Endothelial cell of umbilical vein (primary cell): ENCODE measurements around the gene TNRC6C. TPM values are rescaled to one million over a fixed set of nuclear protein-coding genes. Genes with fewer than 3 reads are reported as not detected.

Experiments
- BruUV-seq: library from RNA; stranded (reverse); fragments of 400-500 nt; replicated peaks from 2 replicates; lab custom pipeline; 2021; lab: Mats Ljungman, UMichigan
- CTCF ChIA-PET: fragments of 300-600, 350-600 bp; sonication (Branson Sonifier 250); formaldehyde crosslinking; loops from one replicate; lab custom pipeline; 2021; ENCODE audit warnings: antibody characterized with exemption, inconsistent platforms; lab: Charles Lee
- POLR2A ChIA-PET: fragments of 300-600, 350-600 bp; sonication (Branson Sonifier 250); formaldehyde crosslinking; loops from one replicate; lab custom pipeline; 2021; ENCODE audit warnings: antibody characterized with exemption, inconsistent platforms; lab: Charles Lee
- DNase-seq: peaks from one replicate; pipeline ENCODE4 v3.0.0-alpha.2; 2011; ENCODE audit warnings: low read depth, low spot score
- FAIRE-seq: peaks from 2 replicates; lab custom pipeline; 2011; peaks lifted over from hg19 to GRCh38; lab: Jason Lieb, UNC
- H2AFZ ChIP-seq: 2 replicates; pipeline ENCODE4 v1.6.0; 2012; ENCODE audit warnings: low read depth, low read length, control low read depth, inconsistent platforms
- H3K27ac ChIP-seq: 2 replicates; pipeline ENCODE4 v1.5.1; 2011; ENCODE audit warnings: low read depth, mild to moderate bottlenecking, control low read depth, low read length, moderate library complexity; ENCODE audit not compliant: insufficient read depth
- H3K27me3 ChIP-seq, 2 experiments: 2 replicates each; pipeline versions ENCODE4 v1.6.0 to v1.6.1; 2011; ENCODE audit warnings: low read length in 2 of 2, mixed read lengths in 1 of 2; ENCODE audit not compliant: control insufficient read depth in 2 of 2, insufficient read depth in 2 of 2
- H3K36me3 ChIP-seq, 2 experiments: 2 replicates in 1 of 2; 3 replicates in 1 of 2; pipeline ENCODE4 v1.5.1; 2011; ENCODE audit warnings: low read length in 2 of 2, mild to moderate bottlenecking in 1 of 2, moderate library complexity in 1 of 2; ENCODE audit not compliant: control insufficient read depth in 2 of 2, insufficient read depth in 2 of 2; ENCODE audit errors: extremely low read depth in 1 of 2
- H3K4me1 ChIP-seq: 3 replicates; pipeline ENCODE4 v1.5.1; 2011; ENCODE audit warnings: mild to moderate bottlenecking, low read length; ENCODE audit not compliant: control insufficient read depth, insufficient read depth; ENCODE audit errors: extremely low read depth
- H3K4me2 ChIP-seq: 2 replicates; pipeline ENCODE4 v1.6.1; 2011; ENCODE audit warnings: low read length, control low read depth, mixed read lengths; ENCODE audit not compliant: insufficient read depth
- H3K4me3 ChIP-seq, 3 experiments: fragments of 200-600 bp in 1 of 3; sonication (generic), shearing (Covaris generic) in 1 of 3; replicated peaks in 1 of 3; 2 replicates each; pipeline ENCODE4 v1.5.1; 2011 to 2016; ENCODE audit warnings: control low read depth in 3 of 3, low read length in 3 of 3, mild to moderate bottlenecking in 2 of 3, inconsistent platforms in 1 of 3, low read depth in 1 of 3, moderate library complexity in 1 of 3; ENCODE audit not compliant: insufficient read depth in 1 of 3
- H3K79me2 ChIP-seq: 2 replicates; pipeline ENCODE4 v1.6.0; 2012; ENCODE audit warnings: low read length, inconsistent platforms; ENCODE audit not compliant: control insufficient read depth, insufficient read depth
- H3K9ac ChIP-seq: replicated peaks from 2 replicates; pipeline ENCODE3; 2011; ENCODE audit warnings: low read length, control low read depth; ENCODE audit not compliant: insufficient read depth; ENCODE audit errors: extremely low read depth
- H3K9me1 ChIP-seq: replicated peaks from 3 replicates; pipeline ENCODE4 v1.6.0; 2011; ENCODE audit warnings: mild to moderate bottlenecking, low read length; ENCODE audit not compliant: control insufficient read depth, insufficient read depth; ENCODE audit errors: extremely low read depth
- H3K9me3 ChIP-seq: replicated peaks from 2 replicates; pipeline ENCODE4 v1.5.1; 2012; ENCODE audit warnings: low read length, inconsistent platforms; ENCODE audit not compliant: control insufficient read depth, insufficient read depth
- H4K20me1 ChIP-seq: replicated peaks from 2 replicates; pipeline ENCODE3; 2011; ENCODE audit warnings: mild to moderate bottlenecking, low read length; ENCODE audit not compliant: control insufficient read depth, insufficient read depth; ENCODE audit errors: extremely low read depth
- CTCF ChIP-seq, 2 donors: IDR thresholded peaks; 1 replicate in 1 of 2; 2 replicates in 1 of 2; pipeline ENCODE4 v1.5.1; 2011; ENCODE audit warnings: low read length in 2 of 2, mild to moderate bottlenecking in 2 of 2, moderate library complexity in 2 of 2, control low read depth in 1 of 2, inconsistent platforms in 1 of 2, low read depth in 1 of 2; ENCODE audit not compliant: insufficient read depth in 1 of 2; ENCODE audit errors: extremely low read depth in 1 of 2
- EZH2 ChIP-seq: IDR thresholded peaks from 2 replicates; pipeline ENCODE4 v1.6.1; 2012; ENCODE audit warnings: borderline replicate concordance, low read depth, mild to moderate bottlenecking, moderate library complexity, low read length, inconsistent platforms; ENCODE audit not compliant: severe bottlenecking
- FOS ChIP-seq: IDR thresholded peaks from 2 replicates; pipeline ENCODE4 v1.6.1; 2011; ENCODE audit warnings: mild to moderate bottlenecking, low read length, moderate library complexity, borderline replicate concordance; ENCODE audit not compliant: insufficient read depth
- GATA2 ChIP-seq: IDR thresholded peaks from 2 replicates; pipeline ENCODE4 v1.7.0; 2011; ENCODE audit warnings: low read depth, mild to moderate bottlenecking, moderate library complexity, mixed read lengths, low read length; ENCODE audit not compliant: insufficient read length, insufficient read depth
- JUN ChIP-seq: IDR thresholded peaks from 2 replicates; pipeline ENCODE4 v1.6.1; 2011; ENCODE audit warnings: borderline replicate concordance, low read depth; ENCODE audit not compliant: insufficient read length, insufficient read depth
- MAX ChIP-seq: IDR thresholded peaks from 2 replicates; pipeline ENCODE4 v1.6.1; 2011; ENCODE audit not compliant: insufficient read depth, insufficient read length
- MYC ChIP-seq: IDR thresholded peaks from one replicate; pipeline ENCODE4 v1.6.1; 2011; ENCODE audit warnings: mild to moderate bottlenecking, low read depth, low read length
- POLR2A ChIP-seq: IDR thresholded peaks from 2 replicates; pipeline ENCODE4 v1.6.1; 2012; ENCODE audit warnings: low read depth, mild to moderate bottlenecking, control low read depth, low read length
- POLR2AphosphoS5 ChIP-seq: IDR thresholded peaks from 2 replicates; pipeline ENCODE4 v1.6.1; 2012; ENCODE audit warnings: low read depth, mild to moderate bottlenecking, control low read depth, low read length, moderate library complexity; ENCODE audit not compliant: insufficient read depth
- dilution Hi-C: fragments of 300-500 bp; cut with MboI; formaldehyde crosslinking; loops from one replicate; pipeline ENCODE4 v1.15.0; 2019; ENCODE audit warnings: low sequenced_read_pairs; ENCODE audit not compliant: extremely low pct_ligation_motif_present
- intact Hi-C: fragments of 100-400 bp; cut with micrococcal nuclease; formaldehyde crosslinking; loops from one replicate; pipeline ENCODE4 v1.10.0; 2022
- polyA plus RNA-seq, 4 experiments: library from polyadenylated mRNA; depleted of rRNA in 3 of 4; stranded (reverse) in 3 of 4; unstranded in 1 of 4; fragments of >200 nt; gene quantifications; 2 replicates each; pipeline versions ENCODE4 v1.2.1 to v1.2.3, GENCODE V29; 2011 to 2012; ENCODE audit warnings: missing spikeins in 1 of 4
- total RNA-seq: library from RNA; stranded (reverse); gene quantifications from 2 replicates; pipeline ENCODE4 v1.2.3, GENCODE V29; 2021

The TNRC6C gene
- total and polyA plus RNA-seq, 2 donors (not counting 3 experiments of a cell fraction or from before 2014, with no cell fraction given), result 2.1 to 17.5 TPM

GRCh38 chr17:78122931-78123249, 164.4 kb downstream of the TNRC6C start:
- H3K27ac ChIP-seq, result no peak overlapping the region
- no peaks in the 10 kb centered on the region for H3K79me2 ChIP-seq
- no peaks in the 10 kb centered on the region for H3K9me1 ChIP-seq
- ChIA-PET CTCF (interaction anchor here (2.1 kb wide), 1 partner anchor 10 kb away, joined by 5 read pairs; no protein-coding TSS in a partner anchor), POLR2A (no interaction called here)
- DNase-seq, result no peak
- BruUV-seq, result no TSS peak
- H4K20me1 ChIP-seq, result no peaks in the 10 kb centered on the region
- H3K9me3 ChIP-seq, result no peaks in the 10 kb centered on the region
- H3K4me2 ChIP-seq, result no peak overlapping the region
- TF ChIP-seq POLR2A (no peak), MYC (no peak), EZH2 (no peak), MAX (no peak), FOS (no peak), POLR2AphosphoS5 (no peak), CTCF (IDR thresholded peaks at IDR 0.05; ENCODE audit: extremely low read depth in 1 of 2, insufficient read depth in 1 of 2, low read depth in 1 of 2, low read length in 2 of 2) (no peak), JUN (no peak), GATA2 (no peak)
- FAIRE-seq, result no peak
- intact Hi-C loops (no loop called here), dilution Hi-C loops (no loop called here)
- H3K9ac ChIP-seq, result no peak overlapping the region
- peaks cover 9% of the 10 kb centered on the region for H3K4me1 ChIP-seq
- H3K4me3 ChIP-seq, result no peak overlapping the region
- H3K27me3 ChIP-seq, result no peaks in the 10 kb centered on the region
- H2AFZ ChIP-seq, result no peak overlapping the region
- peaks cover 0 to 14% of the 10 kb centered on the region in 2 experiments for H3K36me3 ChIP-seq
